SJCRH30 (cell line): ENCODE measurements around the gene ZNF560. TPM values are rescaled to one million over a fixed set of nuclear protein-coding genes. Genes with fewer than 3 reads are reported as not detected.
"Not testable (repeated sequence)": the region's sequence is repeated elsewhere in the genome, so short reads cannot be mapped to it uniquely, and the experiment has no call there.

Experiments used
- DNase-seq, 2 experiments: peaks; one replicate each; pipeline ENCODE4 v3.0.0-alpha.2; 2015 to 2020
- H3K27ac ChIP-seq: fragments of 250-450 bp; sonication (Bioruptor Pico); 2 replicates; pipeline ENCODE4 v1.5.1; 2020; ENCODE audit warnings: mild to moderate bottlenecking, moderate library complexity
- H3K27me3 ChIP-seq: fragments of 250-450 bp; sonication (Bioruptor Pico); 2 replicates; pipeline ENCODE4 v1.5.1; 2020; ENCODE audit warnings: mild to moderate bottlenecking, moderate library complexity
- H3K36me3 ChIP-seq: fragments of 250-450 bp; sonication (Bioruptor Pico); 2 replicates; pipeline ENCODE4 v1.5.1; 2020; ENCODE audit warnings: mild to moderate bottlenecking, moderate library complexity
- H3K4me1 ChIP-seq: fragments of 250-450 bp; sonication (Bioruptor Pico); 2 replicates; pipeline ENCODE4 v1.5.1; 2020; ENCODE audit warnings: mild to moderate bottlenecking, moderate library complexity
- H3K4me3 ChIP-seq: fragments of 250-450 bp; sonication (Bioruptor Pico); 2 replicates; pipeline ENCODE4 v1.5.1; 2020; ENCODE audit warnings: mild to moderate bottlenecking, moderate library complexity
- H3K9me3 ChIP-seq: fragments of 250-450 bp; sonication (Bioruptor Pico); replicated peaks from 2 replicates; pipeline ENCODE4 v1.5.1; 2020; ENCODE audit warnings: mild to moderate bottlenecking, moderate library complexity
- total RNA-seq: library from RNA; depleted of rRNA; stranded (reverse); fragments of >200 nt; shearing (Covaris generic); gene quantifications from 2 replicates; pipeline ENCODE4 v1.2.3, GENCODE V29; 2014; rRNA removed

The ZNF560 gene
- total RNA-seq = 0.05 TPM in 1 of 2 replicates, not detected in the other

GRCh38 chr19:9498183-9498902 lies at the start of gene ZNF560:
TSS of gene ZNF560 (minus strand) at chr19:9498616. CDS start at chr19:9475313, 23,303 bp downstream.
- H3K4me1 ChIP-seq = no peaks in the 10 kb centered on the region
- H3K4me3 ChIP-seq = no peak within 1 kb of the TSS
- H3K9me3 ChIP-seq = no peaks in the 10 kb centered on the region
- no peak for DNase-seq
- H3K27me3 ChIP-seq = no peaks in the 10 kb centered on the region
- no peak within 1 kb of the TSS for H3K27ac ChIP-seq
- H3K36me3 ChIP-seq = no peaks in the 10 kb centered on the region

GRCh38 chr19:9547870-9548269 lies 49.5 kb upstream of the ZNF560 start:
- H3K9me3 ChIP-seq = no peaks in the 10 kb centered on the region

GRCh38 chr19:9541281-9541680 lies 42.9 kb upstream of the ZNF560 start:
- not testable (repeated sequence) for DNase-seq, H3K9me3 ChIP-seq, H3K27ac ChIP-seq, H3K27me3 ChIP-seq, H3K36me3 ChIP-seq, H3K4me1 ChIP-seq, H3K4me3 ChIP-seq

More at GRCh38 chr19:9547870-9548269, 49.5 kb upstream of the ZNF560 start:
- Histone ChIP-seq H3K4me1 (no peaks in the 10 kb centered on the region), H3K27ac (no peak overlapping the region), H3K4me3 (no peak overlapping the region), H3K27me3 (no peaks in the 10 kb centered on the region), H3K36me3 (no peaks in the 10 kb centered on the region)
- no peak for DNase-seq

- H3K4me1 ChIP-seq, H3K4me3 ChIP-seq, H3K27ac ChIP-seq, H3K9me3 ChIP-seq, H3K27me3 ChIP-seq, DNase-seq: not testable (repeated sequence)
- peaks cover 22% of the 10 kb centered on the region for H3K36me3 ChIP-seq
Measured at GRCh38 chr19:9539921-9540320, 41.5 kb upstream of the ZNF560 start.

- H3K9me3 ChIP-seq, H3K4me1 ChIP-seq, DNase-seq, H3K27me3 ChIP-seq: not testable (repeated sequence)
- peak overlapping the region; percentile 84 for H3K4me3 ChIP-seq
- H3K36me3 ChIP-seq = peaks cover 29% of the 10 kb centered on the region
- H3K27ac ChIP-seq = peak overlapping the region; percentile 86; the same call in 1 of the 2 replicates
Measured at GRCh38 chr19:9539201-9539600, 40.8 kb upstream of the ZNF560 start.

- peaks cover 12% of the 10 kb centered on the region for H3K9me3 ChIP-seq
Measured at GRCh38 chr19:9538183-9539058, 40.0 kb upstream of the ZNF560 start, which contains the start of gene ZNF426. TSS of gene ZNF426 (minus strand) at chr19:9538645. CDS start at chr19:9536232, 2,413 bp downstream.

GRCh38 chr19:9535934-9536333 lies 37.5 kb upstream of the ZNF560 start:
- peaks cover 62% of the 10 kb centered on the region for H3K36me3 ChIP-seq
- DNase-seq = no peak

More at GRCh38 chr19:9538183-9539058, 40.0 kb upstream of the ZNF560 start, which contains the start of gene ZNF426:
- peak within 1 kb of the TSS; percentile 86 for H3K27ac ChIP-seq
- H3K4me3 ChIP-seq = peak within 1 kb of the TSS; percentile 84
- H3K36me3 ChIP-seq = peaks cover 37% of the 10 kb centered on the region
- no peaks in the 10 kb centered on the region for H3K27me3 ChIP-seq
- H3K4me1 ChIP-seq = no peaks in the 10 kb centered on the region
- peak; percentile 84 to 89 for DNase-seq

GRCh38 chr19:9531933-9532332 lies 33.5 kb upstream of the ZNF560 start:
- DNase-seq = no peak
- Histone ChIP-seq H3K27ac (no peak overlapping the region), H3K9me3 (peaks cover 64% of the 10 kb centered on the region), H3K27me3 (no peaks in the 10 kb centered on the region), H3K4me3 (no peak overlapping the region), H3K36me3 (peaks cover 100% of the 10 kb centered on the region), H3K4me1 (no peaks in the 10 kb centered on the region)

More at GRCh38 chr19:9535934-9536333, 37.5 kb upstream of the ZNF560 start:
- no peak overlapping the region for H3K4me3 ChIP-seq
- peaks cover 29% of the 10 kb centered on the region for H3K9me3 ChIP-seq
- no peaks in the 10 kb centered on the region for H3K4me1 ChIP-seq
- no peak overlapping the region for H3K27ac ChIP-seq
- H3K27me3 ChIP-seq = no peaks in the 10 kb centered on the region

- Histone ChIP-seq H3K9me3 (peaks cover 76% of the 10 kb centered on the region), H3K27me3 (no peaks in the 10 kb centered on the region), H3K4me3 (no peak overlapping the region), H3K27ac (no peak overlapping the region), H3K4me1 (no peaks in the 10 kb centered on the region), H3K36me3 (peaks cover 91% of the 10 kb centered on the region)
- peak in 1 of 2 experiments; percentile 17 for DNase-seq
Measured at GRCh38 chr19:9528757-9529336, 30.4 kb upstream of the ZNF560 start.

- no peaks in the 10 kb centered on the region for H3K27me3 ChIP-seq
- no peak overlapping the region for H3K27ac ChIP-seq
- peak in 1 of 2 experiments; percentile 2 for DNase-seq
- H3K9me3 ChIP-seq = peaks cover 41% of the 10 kb centered on the region
- H3K4me1 ChIP-seq = no peaks in the 10 kb centered on the region
- H3K4me3 ChIP-seq = no peak overlapping the region
- peaks cover 45% of the 10 kb centered on the region for H3K36me3 ChIP-seq
Measured at GRCh38 chr19:9523885-9524474, 25.6 kb upstream of the ZNF560 start.

- H3K4me3 ChIP-seq = no peak overlapping the region
- DNase-seq = no peak
- H3K27ac ChIP-seq = no peak overlapping the region
- no peaks in the 10 kb centered on the region for H3K27me3 ChIP-seq
- H3K4me1 ChIP-seq = no peaks in the 10 kb centered on the region
- H3K9me3 ChIP-seq = no peaks in the 10 kb centered on the region
- no peaks in the 10 kb centered on the region for H3K36me3 ChIP-seq
Measured at GRCh38 chr19:9507285-9507684, 8.9 kb upstream of the ZNF560 start.

GRCh38 chr19:9500796-9501195 lies 2.4 kb upstream of the ZNF560 start:
- no peaks in the 10 kb centered on the region for H3K9me3 ChIP-seq
- no peaks in the 10 kb centered on the region for H3K27me3 ChIP-seq
- H3K27ac ChIP-seq = no peak overlapping the region
- H3K36me3 ChIP-seq = no peaks in the 10 kb centered on the region
- DNase-seq = no peak
- H3K4me1 ChIP-seq = no peaks in the 10 kb centered on the region
- H3K4me3 ChIP-seq = no peak overlapping the region

- Histone ChIP-seq H3K9me3 (no peaks in the 10 kb centered on the region), H3K4me3 (no peak overlapping the region), H3K4me1 (no peaks in the 10 kb centered on the region), H3K27me3 (no peaks in the 10 kb centered on the region), H3K36me3 (no peaks in the 10 kb centered on the region), H3K27ac (no peak overlapping the region)
- DNase-seq = no peak
Measured at GRCh38 chr19:9494096-9494495, 4.3 kb downstream of the ZNF560 start.

GRCh38 chr19:9487016-9487415 lies 11.4 kb downstream of the ZNF560 start:
- Histone ChIP-seq H3K4me1 (no peaks in the 10 kb centered on the region), H3K9me3 (peaks cover 6% of the 10 kb centered on the region; the same call in 1 of the 2 replicates), H3K27me3 (no peaks in the 10 kb centered on the region), H3K27ac (no peak overlapping the region), H3K4me3 (no peak overlapping the region), H3K36me3 (no peaks in the 10 kb centered on the region)
- no peak for DNase-seq
